HG02885 (cell line): ENCODE measurements around the gene TDRD7.

Experiments used
- ATAC-seq: cut with Tn5 transposase; IDR thresholded peaks from one replicate; pipeline ENCODE4 v1.9.1; 2021; ENCODE audit warnings: mild to moderate bottlenecking; ENCODE audit not compliant: unreplicated experiment, poor library complexity

TDRD7 gene

DNA sequence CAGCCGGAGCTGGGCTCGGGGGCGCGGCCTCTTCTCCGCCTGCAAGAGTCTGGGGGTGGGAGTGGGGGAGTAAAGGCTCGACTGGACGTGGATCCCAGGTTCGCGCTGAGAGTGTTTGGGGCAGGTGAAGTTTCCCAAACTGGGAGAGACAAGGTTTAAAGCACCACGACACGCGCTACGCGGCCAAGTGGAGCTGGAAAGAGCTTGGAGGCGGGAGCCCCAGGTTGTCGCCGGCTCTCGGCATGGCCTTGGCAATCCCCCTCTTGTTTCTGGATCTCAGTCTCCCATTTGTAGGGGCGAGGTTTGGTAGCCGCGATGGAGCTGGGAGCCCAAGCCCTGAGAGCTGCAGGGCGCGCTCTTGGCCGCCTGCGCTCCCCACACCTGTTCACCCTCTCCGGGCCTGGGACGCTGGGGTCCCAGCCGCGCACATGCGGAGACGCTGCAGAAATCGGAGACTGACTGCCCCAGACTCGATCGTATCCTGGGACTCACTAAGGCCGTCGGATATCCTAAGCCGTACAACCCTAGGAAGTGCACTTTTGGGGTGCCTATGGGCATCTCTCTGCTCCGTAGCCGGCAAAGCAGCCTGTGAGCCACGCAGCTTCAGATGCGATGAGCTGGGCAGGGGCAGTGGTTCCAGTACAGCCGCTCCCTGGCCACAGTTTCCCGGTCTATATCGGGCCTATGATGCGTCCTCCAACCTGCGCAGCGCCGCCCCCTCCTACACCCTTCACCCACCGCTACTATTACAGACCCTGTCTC is 90.5 kb downstream of the TDRD7 start:
- ATAC-seq, result no peak

DNA sequence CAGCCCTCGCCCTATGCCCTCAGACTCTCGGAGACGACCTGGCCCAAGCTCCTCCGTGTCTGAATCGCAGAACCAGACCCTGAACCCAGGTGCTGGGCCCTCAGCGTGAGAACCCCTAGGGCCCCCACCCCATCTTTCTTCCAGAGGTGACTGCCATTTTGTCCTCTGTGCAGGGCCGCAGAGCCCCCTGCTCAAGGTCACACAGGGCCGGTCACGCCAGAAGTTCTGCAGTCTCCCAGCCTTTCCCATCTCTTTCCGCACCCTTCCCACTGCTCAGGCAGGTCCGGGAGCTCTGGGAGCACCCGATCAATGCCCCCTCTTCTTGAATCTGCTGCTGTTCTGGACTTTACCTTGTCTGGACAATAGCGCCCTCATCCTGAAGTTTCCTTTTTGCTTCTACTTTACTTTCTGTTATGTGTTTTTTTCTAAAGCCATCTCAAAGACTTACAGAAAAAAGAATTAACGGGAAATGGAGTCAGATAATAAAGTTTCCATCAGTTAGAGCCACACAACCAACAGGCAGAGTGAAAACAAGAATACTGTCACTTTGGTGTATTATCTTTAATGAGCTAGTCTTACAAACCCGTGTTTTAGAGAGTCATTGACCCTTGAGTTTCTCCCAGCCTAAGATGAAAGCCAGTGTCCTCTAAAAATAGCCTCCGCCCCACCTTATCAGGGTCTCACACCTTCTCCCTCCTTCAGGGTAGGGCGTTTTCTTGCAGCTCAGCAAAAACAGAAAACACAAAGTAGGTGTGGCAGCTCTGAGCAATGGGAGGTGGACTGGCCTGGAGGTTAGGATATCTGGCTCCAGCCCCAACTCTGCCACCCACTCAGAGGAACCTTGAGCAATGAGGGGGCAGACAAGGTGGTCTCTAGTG is 91.3 kb downstream of the TDRD7 start:
- ATAC-seq, result no peak

DNA sequence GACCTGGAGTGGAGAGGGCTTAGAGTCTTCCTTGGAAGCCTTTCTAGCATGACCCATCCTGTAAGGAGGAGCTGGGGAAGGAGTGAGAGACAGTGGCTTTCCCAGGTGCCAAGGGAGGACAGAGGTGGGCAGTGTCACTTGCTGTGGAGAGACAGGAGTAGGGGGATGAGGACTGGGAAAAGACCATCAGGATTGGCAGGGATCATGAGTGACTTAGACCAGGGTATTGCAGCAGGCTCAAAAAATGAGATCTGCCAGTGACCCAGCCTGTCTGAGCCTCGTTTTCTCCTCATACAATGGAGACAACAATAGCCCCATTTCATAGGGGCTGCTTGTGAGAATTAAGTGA is 91.9 kb downstream of the TDRD7 start:
- ATAC-seq, result no peak

DNA sequence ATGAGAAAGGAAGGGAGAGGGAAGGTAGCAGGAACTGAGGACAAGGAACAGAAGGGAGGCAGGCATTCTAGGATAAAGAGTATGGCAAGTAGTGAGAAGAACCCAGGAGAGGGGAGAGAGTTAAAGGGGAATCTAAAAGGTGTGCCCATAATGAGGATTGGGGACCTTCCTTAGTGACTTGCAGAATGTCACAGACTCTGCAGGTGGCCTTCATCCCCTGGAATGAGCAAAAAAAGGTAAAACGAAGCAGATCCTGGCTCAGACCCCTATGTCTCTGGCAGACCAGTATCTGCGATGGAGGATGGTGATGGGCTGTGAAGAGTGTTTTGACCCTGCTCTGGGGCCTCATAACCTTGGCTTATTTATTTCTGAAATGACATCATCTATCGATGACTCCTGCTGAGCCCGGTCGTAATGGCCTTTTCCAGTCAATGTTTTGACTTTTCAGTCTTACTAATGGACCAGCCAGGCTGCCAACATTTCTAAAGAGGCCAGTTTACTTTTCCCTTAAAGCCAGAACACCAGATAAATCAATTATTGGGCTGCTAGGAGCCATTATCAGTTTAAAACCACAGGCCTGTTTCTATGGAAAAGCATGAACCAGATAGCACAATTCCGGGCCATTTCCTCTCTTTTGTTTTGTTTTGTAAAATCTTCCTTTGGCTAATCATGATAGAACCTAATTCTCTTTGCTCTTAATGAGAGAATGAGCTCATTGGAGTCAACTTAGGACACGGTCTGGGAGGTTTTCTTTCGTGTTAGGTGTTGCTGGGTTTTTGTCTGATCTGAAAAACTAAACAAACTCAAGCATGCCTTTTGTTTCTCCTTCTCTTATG is 92.7 kb downstream of the TDRD7 start:
- ATAC-seq, result no peak

DNA sequence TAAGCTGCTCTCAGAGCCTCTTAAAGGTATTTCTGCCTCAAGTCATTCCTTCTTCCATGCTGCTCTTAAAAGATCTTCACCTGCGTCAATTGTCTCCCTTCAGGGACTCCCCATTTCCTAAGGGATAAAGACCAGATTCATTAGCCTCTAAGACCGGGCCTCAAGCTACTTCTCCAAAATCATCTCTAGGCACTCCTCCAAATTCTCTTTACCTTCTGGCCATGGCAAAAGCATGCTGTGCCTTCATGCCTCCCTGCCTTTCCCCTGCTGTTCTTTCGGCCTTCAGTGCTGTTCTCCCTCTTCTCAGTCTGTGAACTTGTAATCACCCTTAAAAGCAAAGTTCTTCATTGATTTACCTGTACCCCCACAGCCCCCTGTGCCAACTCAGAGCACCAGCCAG is 93.9 kb downstream of the TDRD7 start:
- ATAC-seq, result no peak

DNA sequence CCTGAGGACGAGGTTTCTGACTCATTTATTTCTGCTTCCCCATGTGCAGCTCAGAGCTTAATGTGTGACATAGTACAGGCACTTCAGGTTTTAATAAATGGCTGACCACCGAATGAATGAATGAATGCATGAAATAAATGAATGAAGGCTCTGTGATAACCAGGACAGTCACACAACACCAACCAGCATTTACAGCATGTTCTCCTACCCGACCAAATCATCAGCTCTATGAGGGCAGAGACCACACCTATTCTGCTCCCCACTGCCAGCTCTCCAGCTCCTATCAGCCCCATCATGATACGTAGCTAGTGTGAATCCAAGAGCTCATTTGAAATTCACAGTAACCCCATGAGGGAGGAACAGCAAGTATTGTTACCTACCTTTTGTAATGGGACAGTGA is 94.4 kb downstream of the TDRD7 start:
- no peak for ATAC-seq

DNA sequence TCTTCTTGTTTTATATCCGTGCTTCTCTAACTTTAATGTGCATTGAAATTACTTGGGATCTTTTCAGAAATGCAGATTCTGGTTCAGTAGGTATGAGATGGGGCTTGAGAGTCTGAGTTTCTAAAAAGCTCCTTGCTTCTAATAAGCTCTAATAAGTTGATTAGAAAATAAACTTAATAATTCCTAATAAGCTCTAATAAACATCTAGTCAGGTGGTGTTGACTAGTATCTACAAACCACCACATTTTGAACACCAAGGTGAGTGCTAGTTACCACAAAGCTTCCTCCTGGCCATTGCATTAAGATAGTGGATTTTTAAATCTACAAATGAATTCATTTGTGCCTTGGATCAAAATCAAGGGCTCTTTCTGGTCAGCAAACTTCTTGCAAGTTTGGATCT is 94.9 kb downstream of the TDRD7 start:
- no peak for ATAC-seq

DNA sequence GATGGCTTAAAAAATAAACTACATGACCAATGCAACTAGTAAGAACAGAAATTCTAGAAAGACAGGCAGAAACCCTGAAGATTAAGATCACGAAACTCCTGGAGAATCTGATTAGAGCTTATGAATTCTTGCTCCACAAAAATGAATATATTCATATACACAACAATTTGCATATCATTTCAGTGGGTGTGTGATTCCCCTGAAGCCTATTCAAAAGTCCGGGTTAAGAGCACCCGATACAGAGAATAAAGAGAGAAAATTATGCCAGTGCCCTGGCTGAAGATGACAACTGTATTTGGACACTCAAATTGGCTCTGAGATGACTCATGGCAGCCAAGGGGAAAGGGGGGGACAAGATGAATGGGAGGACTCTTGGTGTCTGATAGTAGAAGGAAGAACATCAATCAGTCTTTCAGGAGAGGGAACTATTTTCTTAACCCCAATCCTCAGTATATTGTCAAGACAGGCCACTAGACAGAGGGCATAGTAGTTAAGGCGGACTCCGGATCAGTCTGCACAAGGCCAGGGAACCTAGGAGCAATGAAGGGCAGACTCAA is 95.6 kb downstream of the TDRD7 start:
- no peak for ATAC-seq

DNA sequence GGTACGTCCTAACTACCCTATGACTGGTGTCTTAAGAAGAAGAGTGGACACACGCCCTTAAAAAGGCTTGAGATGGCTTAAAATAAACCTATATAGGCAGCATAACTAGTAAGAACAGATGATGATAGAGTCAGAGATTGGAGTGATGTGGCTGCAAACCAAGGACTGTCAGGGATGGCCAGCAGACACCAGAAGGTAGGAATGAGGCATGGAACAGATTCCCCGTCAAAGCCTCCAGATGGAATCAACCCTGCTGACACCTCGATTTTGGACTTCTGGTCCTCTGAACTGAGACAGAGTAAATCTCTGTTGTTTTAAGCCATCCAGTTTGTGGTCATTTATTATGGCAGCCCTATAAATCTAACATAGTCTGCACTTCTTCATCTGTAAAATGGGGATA is 97.0 kb downstream of the TDRD7 start:
- ATAC-seq, result no peak

DNA sequence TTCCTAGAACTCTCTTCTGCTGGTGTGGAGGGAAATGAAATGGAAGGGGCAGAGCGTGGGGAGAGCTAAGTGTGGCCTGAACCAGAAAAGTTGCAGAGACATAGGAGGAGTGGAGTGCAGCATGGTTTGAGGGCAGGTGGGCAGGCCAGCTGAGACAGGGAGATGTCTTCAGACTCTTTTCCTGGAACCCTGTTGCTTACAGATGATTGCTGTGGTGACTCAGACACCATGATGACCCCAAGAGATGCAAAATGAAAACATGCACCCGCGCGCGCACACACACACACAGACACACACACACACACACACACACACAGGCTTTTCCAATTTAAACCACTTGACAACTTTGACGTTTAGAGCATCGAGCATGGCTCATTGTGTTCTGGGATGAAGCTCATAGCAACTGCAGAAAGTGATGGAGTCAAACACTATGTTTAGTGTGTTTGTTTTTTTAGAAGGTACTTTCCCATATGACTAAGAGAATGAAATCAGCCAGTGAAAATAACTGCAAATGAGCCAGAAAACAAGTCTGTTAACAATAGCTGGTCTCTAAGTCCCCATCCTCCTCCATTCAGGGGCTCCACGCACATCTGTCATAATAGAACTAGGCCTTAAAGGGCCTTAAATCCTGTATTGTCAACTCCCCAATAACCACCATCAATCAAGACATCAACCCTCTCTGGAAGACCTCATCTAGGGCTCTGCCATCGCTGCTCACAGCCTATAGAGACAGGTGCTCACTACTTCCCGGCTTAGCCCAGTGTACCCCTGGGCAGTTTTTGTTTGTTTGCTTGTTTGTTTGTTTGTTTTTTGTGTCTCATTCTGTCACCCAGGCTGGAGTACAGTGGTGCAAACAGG is 99.1 kb downstream of the TDRD7 start:
- ATAC-seq, result peak; percentile 83

DNA sequence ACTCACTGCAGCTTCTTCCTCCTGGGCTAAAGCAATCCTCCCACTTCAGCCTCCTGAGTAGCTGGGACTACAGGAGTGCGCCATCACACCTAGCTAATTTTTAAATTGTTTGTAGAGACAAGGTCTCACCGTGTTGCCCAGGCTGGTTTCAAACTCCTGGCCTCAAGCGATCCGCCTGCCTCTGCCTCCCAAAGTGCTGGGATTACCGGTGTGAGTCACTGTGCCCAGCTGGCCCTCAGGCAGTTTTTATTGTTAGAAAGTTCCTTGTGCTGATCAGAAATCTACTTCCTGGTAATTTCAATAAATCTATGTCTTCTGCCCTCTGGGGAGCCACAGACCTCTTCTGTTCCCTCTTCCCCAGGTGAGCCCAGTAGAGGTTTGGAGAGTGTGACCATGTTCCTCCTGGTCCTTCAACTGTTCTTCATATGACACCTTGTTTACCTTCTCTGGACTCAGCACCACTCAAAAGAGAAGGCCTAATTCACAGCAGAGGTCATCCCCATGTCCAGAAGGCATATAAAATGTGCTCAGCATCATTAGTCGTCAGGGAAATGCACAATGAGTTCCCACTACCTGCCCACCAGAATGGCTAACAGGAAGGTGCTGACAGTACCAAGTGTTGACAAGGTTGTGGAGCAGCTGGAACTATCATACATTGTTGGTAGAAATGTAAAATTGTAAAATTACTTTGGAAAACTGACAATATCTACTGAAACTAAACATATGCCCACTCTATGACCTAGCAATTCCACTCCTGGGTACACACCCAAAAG is 99.9 kb downstream of the TDRD7 start:
- ATAC-seq, result no peak

DNA sequence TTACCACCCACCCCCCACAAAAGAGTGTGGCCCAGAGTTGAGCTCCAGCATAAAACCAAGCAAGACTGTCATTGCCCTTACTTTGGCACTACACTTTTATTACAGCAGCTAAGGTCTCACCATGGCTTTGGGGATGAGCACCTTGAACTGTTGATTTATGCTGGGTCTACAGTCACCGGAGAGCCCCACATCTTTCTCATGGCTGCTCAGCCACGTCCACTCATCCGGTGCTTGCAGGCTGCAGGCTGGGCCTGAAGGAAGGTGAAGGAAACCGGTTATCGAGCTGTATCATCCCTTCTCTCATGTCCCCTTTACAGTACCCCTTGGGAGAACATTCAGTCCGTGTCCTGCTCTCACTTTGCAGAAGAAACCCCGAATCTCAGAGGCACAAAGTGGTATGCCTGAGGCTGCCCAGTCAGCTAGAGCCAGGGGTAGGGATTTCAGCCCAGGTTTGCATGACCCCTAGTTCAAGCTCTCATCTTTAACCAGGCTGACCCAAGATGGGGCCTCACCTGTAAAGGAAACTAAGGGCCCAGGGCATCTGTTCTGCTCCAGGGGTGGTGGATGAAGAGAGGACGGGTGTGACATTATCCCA is 101.2 kb downstream of the TDRD7 start:
- ATAC-seq, result no peak

DNA sequence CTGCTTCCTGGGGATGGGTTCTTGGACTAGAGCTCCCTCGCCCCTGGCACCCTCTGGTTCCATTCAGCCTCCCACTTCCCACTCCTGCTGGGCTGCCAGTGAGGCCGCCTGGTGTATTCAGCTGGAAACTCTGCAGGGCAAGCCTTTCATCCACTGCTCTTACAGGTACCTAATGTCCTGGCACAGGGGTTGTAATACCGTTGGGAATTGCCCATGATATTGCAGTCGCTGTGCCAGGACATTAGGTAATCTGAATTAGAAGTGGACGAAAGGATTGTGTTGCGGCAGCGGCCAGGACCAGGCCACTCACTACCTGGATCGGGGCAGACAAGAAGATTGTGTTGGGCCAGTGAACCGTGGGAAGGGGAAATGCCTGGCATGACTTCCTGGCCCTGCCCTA is 102.6 kb downstream of the TDRD7 start:
- no peak for ATAC-seq

DNA sequence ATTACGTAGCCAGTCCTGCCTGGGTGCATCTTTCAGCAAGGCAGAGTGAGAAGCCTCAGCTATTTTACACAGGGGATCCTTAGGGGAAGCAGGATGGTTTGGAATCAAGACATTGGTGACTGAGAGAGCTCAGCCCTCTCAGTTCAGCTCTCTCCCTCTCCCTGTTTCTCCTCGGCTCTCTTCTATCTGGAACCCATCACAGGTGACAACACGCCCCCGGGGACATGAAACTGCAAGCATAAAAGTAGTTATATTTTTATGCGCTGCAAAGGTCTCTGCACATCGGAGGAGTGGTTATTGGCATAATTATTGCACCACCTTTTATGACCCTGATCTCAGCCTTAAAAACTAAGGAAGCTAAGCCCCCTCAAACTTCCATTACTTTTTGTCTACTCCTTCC is 103.8 kb downstream of the TDRD7 start:
- ATAC-seq, result no peak

DNA sequence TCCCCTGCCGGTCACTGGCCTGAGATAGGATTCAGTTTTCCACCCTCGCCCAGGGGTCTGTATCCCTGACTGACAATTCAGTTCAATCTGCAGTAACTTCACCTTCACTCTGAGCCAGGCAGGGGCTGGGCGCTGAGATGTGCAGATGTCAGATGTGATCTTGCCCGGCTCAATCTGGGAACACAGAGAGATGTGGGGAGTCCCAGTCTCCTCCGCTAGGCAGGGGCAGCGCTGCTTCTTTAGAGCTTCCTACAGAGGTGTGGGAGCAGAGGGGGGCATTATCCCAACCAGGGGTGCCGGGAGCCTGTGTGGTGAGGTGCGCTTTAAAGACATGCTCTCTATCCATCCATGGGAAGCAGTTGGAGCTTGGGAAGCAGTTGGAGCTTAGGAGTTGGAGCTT is 104.2 kb downstream of the TDRD7 start:
- ATAC-seq, result no peak

DNA sequence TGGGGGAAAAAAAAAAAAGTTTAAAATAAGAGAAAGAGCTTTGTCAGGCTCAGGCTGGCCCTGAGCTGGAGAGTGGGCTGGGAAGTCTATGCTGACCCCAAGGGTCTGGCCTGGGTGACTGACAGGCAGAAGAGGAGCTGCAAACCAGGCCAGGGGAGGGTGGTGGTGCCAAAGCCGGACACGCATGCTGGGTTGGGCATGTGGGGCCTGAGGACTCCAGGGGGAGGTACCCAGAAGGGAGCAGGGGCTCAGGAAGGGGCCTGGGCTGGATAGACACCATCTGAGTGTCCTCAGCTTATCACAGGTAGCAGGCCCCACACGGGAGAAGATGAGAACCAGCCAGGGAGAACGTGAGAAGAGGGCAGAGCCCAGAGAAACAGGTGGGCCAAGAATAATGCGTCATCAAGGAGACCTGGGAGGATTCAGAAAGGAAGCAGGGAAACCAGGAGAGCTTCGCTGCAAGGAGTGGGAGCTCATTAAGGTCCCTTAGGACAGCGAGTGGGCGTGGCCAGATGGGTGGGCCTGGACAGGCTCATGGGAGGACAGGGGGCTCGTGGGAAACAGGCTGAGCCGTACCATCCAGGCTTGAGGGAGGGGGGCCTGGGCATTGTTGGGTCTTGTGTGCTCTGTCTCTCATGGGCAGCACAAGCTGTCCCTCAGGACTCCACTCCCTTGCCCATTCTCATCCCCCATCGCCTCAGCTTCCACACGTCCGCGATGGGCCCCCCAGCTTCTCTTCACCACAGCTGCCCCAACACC is 105.6 kb downstream of the TDRD7 start:
- ATAC-seq, result no peak

DNA sequence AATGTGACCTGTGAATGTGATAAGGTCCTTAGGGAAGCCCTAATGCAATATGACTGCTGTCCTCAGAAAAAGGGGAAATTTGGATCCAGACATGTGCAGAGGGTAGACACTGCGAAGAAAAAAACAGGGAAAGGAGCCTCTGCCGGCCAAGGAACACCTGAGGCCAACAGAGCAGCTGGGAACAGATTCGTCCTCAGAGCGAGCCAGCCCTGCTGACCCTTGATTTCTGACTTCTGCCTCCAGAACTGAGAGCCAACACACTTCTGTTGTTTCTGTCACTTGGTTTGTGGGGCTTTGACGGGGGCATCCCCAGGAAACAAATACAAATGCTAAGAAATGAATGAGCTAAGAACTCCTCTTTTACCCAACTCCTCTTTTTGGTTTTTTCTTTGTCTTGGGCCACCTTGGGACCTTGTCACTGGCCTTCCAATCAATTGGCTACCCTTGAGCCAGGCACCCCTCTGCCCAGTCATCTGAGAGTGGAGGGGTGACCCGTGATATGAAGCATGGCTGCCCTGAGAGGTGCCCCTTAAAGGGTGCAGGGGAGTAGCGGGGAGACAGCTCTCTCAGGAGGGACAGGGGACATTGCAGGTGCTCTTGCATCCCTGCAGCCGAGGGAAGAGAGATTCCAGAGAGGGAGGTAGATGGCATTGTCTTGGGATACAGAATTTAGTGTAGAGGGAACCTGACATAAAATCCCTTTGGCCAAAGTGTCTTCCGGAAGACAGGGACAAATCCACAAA is 106.4 kb downstream of the TDRD7 start:
- no peak for ATAC-seq
